ENCODE data around the gene VAV2. TPM values are rescaled to one million over a fixed set of nuclear protein-coding genes. Genes with fewer than 3 reads are reported as not detected.

VAV2 gene
- total RNA-seq, 4 donors from 2014 or later, result 15.0 to 25.7 (median 20.5) TPM

- 91 to 96% methylated on average over 10 to 19 of the region's 20 CpGs for WGBS, 2 donors
- no peak for DNase-seq
- intact Hi-C loops (cut with DNase I), result no loop called here
Observed at GRCh38 chr9:133717113-133718031, 274.8 kb downstream of the VAV2 start.

DNA sequence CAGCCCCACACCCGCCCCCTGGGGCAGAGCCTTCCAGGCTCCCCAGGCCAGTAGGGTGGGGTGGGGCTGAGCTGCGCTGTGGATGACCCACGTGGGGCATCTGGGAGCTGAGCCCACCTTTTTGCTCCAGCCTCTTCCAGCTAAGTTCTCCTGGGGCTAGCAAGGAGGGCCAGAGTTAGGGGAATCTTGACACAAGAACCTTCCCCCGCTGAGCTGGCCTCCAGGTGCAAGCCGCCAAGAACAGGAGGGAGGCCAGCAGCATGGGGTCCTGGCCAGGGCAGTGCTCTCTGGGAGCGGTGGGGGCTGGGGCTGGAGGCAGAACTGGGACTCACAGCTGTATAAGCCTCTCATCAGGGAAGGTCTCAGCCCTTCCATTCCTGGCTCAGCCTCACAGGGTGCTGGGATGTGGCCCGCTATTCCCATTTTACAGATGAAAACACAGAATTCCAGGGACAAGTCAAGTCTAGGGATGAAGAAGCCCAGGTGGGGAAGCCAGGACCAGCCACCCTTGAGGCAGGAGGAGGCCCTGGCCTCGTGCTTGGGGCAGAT lies 275.5 kb downstream of the VAV2 start:
- no peaks in the 10 kb centered on the region for H3K36me3 ChIP-seq
- no peak for DNase-seq
- H3K27me3 ChIP-seq, result no peaks in the 10 kb centered on the region
- 67 to 88% methylated on average over 2 to 6 of the region's 8 CpGs for WGBS, 2 donors
- no peaks in the 10 kb centered on the region for H3K9me3 ChIP-seq
- TF ChIP-seq, protein P1, sequence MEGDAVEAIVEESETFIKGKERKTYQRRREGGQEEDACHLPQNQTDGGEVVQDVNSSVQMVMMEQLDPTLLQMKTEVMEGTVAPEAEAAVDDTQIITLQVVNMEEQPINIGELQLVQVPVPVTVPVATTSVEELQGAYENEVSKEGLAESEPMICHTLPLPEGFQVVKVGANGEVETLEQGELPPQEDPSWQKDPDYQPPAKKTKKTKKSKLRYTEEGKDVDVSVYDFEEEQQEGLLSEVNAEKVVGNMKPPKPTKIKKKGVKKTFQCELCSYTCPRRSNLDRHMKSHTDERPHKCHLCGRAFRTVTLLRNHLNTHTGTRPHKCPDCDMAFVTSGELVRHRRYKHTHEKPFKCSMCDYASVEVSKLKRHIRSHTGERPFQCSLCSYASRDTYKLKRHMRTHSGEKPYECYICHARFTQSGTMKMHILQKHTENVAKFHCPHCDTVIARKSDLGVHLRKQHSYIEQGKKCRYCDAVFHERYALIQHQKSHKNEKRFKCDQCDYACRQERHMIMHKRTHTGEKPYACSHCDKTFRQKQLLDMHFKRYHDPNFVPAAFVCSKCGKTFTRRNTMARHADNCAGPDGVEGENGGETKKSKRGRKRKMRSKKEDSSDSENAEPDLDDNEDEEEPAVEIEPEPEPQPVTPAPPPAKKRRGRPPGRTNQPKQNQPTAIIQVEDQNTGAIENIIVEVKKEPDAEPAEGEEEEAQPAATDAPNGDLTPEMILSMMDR (IDR thresholded peaks at IDR 0.05), result no peak
- TF ChIP-seq POLR2A (IDR thresholded peaks at IDR 0.05), result no peak
- H3K27ac ChIP-seq, result no peak overlapping the region
- H3K4me1 ChIP-seq, result peaks cover 5 to 29% of the 10 kb centered on the region in 2 donors
- H3K4me3 ChIP-seq (replicated peaks in 1 of 3), result no peak overlapping the region
- intact Hi-C loops (cut with DNase I), result no loop called here

More at GRCh38 chr9:133717113-133718031, 274.8 kb downstream of the VAV2 start:
- H3K4me1 ChIP-seq, result peaks cover 5 to 27% of the 10 kb centered on the region in 2 donors
- no peak for TF ChIP-seq POLR2A (IDR thresholded peaks at IDR 0.05)
- TF ChIP-seq, protein P1 (IDR thresholded peaks at IDR 0.05), result no peak
- no peak overlapping the region for H3K27ac ChIP-seq
- no peaks in the 10 kb centered on the region for H3K9me3 ChIP-seq
- H3K27me3 ChIP-seq, result no peaks in the 10 kb centered on the region
- no peak overlapping the region for H3K4me3 ChIP-seq (replicated peaks in 1 of 3)
- no peaks in the 10 kb centered on the region for H3K36me3 ChIP-seq

DNA sequence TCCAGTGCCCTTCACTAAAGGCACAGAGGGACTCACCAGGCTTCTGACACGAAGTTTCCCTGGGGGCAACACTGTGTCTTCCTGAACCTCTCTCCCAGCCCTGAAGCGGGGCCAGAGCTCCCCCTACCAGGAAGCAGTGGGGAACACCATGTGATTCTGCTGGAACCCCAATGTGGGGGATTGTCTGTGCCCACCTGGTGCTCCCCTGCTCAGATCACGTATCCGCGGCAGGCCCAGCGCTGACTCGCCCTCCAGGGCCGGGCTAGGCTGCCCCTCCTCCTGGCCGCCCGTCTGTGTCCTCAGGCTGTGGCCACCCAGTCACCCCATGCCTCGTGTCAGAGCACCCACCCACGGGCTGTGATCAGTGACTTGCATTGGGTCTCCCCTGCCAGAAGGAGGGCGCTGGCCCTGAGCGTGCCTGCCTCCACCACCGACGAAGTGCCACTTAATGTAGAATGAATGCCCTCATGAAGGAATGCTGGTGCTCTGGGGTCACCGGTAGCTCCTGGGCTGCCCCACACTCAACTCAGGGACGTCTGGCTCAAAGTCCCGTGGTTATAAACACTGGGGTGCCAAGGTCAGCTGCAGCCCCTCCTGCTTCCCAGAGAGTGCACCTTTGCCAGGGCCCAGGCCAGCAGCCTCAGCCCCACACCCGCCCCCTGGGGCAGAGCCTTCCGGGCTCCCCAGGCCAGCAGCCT lies 276.1 kb downstream of the VAV2 start:
- Histone ChIP-seq H3K9me3 (no peaks in the 10 kb centered on the region), H3K27ac (peak overlapping the region in 2 of 3 donors; percentile 26 to 36), H3K36me3 (no peaks in the 10 kb centered on the region), H3K27me3 (no peaks in the 10 kb centered on the region), H3K4me1 (peaks cover 5 to 31% of the 10 kb centered on the region in 2 donors), H3K4me3 (replicated peaks in 1 of 3) (no peak overlapping the region)
- no peak for DNase-seq
- intact Hi-C loops (cut with DNase I), result no loop called here
- 63 to 69% methylated on average over 16 to 19 of the region's 21 CpGs for WGBS, 2 donors
- TF ChIP-seq POLR2A (IDR thresholded peaks at IDR 0.05), result no peak
- TF ChIP-seq, protein P1 (IDR thresholded peaks at IDR 0.05), result peak in 2 of 6 experiments; percentile 9 to 19

GRCh38 chr9:133715295-133715865 lies 276.7 kb downstream of the VAV2 start:
- 83 to 84% methylated on average over 16 to 23 of the region's 23 CpGs for WGBS, 2 donors
- H3K27ac ChIP-seq, result peak overlapping the region in 2 of 3 donors; percentile 26 to 36
- intact Hi-C loops (cut with DNase I), result no loop called here

More at GRCh38 chr9:133715295-133715865, 276.7 kb downstream of the VAV2 start:
- Histone ChIP-seq H3K36me3 (no peaks in the 10 kb centered on the region), H3K4me3 (replicated peaks in 1 of 3) (no peak overlapping the region), H3K27me3 (no peaks in the 10 kb centered on the region), H3K4me1 (peaks cover 5 to 31% of the 10 kb centered on the region in 2 donors), H3K9me3 (no peaks in the 10 kb centered on the region)
- DNase-seq, result no peak
- TF ChIP-seq, protein P1 (IDR thresholded peaks at IDR 0.05), result no peak
- no peak for TF ChIP-seq POLR2A (IDR thresholded peaks at IDR 0.05)
